HG03575 (cell line): ENCODE data around the gene NFYC.

Source experiments
- ATAC-seq: cut with Tn5 transposase; IDR thresholded peaks from one replicate; pipeline ENCODE4 v1.9.1; 2021; ENCODE audit not compliant: unreplicated experiment, insufficient number of reproducible peaks, low FRiP score; ENCODE audit errors: extremely low read depth

NFYC gene

GRCh38 chr1:40786995-40787705, 95.6 kb downstream of the NFYC start:
- no peak for ATAC-seq

- ATAC-seq = no peak
Observed at GRCh38 chr1:40787737-40788560, 96.4 kb downstream of the NFYC start.

GRCh38 chr1:40788561-40789341, 97.2 kb downstream of the NFYC start:
- no peak for ATAC-seq

- ATAC-seq = no peak
Observed at GRCh38 chr1:40789342-40789598, 97.8 kb downstream of the NFYC start.

- ATAC-seq = no peak
Observed at GRCh38 chr1:40789661-40790430, 98.3 kb downstream of the NFYC start.

GRCh38 chr1:40792036-40792435, 100.5 kb downstream of the NFYC start:
- ATAC-seq = no peak

- ATAC-seq = no peak
Observed at GRCh38 chr1:40793617-40794016, 102.1 kb downstream of the NFYC start.

GRCh38 chr1:40794048-40794447, 102.5 kb downstream of the NFYC start:
- no peak for ATAC-seq

- no peak for ATAC-seq
Observed at GRCh38 chr1:40794974-40795715, 103.6 kb downstream of the NFYC start.

- no peak for ATAC-seq
Observed at GRCh38 chr1:40795811-40796586, 104.5 kb downstream of the NFYC start.

- ATAC-seq = no peak
Observed at GRCh38 chr1:40796939-40797667, 105.6 kb downstream of the NFYC start.

- ATAC-seq = no peak
Observed at GRCh38 chr1:40797668-40798010, 106.1 kb downstream of the NFYC start.

GRCh38 chr1:40798366-40799281, 107.1 kb downstream of the NFYC start:
- ATAC-seq = no peak

- no peak for ATAC-seq
Observed at GRCh38 chr1:40799351-40799867, 107.9 kb downstream of the NFYC start.

- no peak for ATAC-seq
Observed at GRCh38 chr1:40801742-40802077, 110.2 kb downstream of the NFYC start.

GRCh38 chr1:40802078-40802741, 110.7 kb downstream of the NFYC start:
- ATAC-seq = no peak
